Hepatocyte (in vitro differentiated cells): Measurements from ENCODE around the gene MYMX.

ENCODE experiments used
- CTCF ChIP-seq: fragments of 200-600 bp; sonication (generic); IDR thresholded peaks from 2 replicates; pipeline ENCODE4 v1.5.1; 2016; ENCODE audit warnings: antibody characterized with exemption, mild to moderate bottlenecking; ENCODE audit not compliant: poor library complexity
- EZH2phosphoT487 ChIP-seq: fragments of 200-600 bp; sonication (generic); IDR thresholded peaks from one replicate; pipeline ENCODE4 v1.6.1; 2018; ENCODE audit warnings: antibody characterized with exemption, mild to moderate bottlenecking, low read depth, moderate library complexity; ENCODE audit not compliant: unreplicated experiment, severe bottlenecking

DNA sequence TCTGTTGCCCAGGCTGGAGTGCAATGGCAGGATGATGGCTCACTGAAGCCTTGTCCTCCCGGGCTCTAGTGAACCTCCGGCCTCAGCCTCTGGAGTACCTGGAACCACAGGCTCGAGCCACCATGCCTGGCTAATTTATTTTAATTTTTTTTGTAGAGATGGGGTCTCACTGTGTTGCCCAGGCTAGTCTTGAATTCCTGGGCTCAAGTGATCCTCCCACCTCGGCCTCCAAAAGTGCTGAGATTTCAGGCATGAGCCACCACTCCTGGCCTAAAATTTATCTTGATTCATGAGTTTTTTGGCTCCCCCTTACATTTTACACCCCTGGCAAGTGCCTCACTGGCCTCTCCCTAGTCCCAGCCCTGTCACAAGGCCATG lies 4.2 kb downstream of the MYMX start:
- TF ChIP-seq CTCF (no peak), EZH2phosphoT487 (no peak)
